K562 (cell line): ENCODE data around the gene ILF2. TPM values are rescaled to one million over a fixed set of nuclear protein-coding genes. Genes with fewer than 3 reads are reported as not detected.

Source experiments
- ATAC-seq: fragments of 200-7000 bp; cut with Tn5 transposase; 3 replicates; pipeline ENCODE4 v1.9.1; 2020; ENCODE audit warnings: moderate library complexity
- BruUV-seq: library from RNA; stranded (reverse); fragments of 400-500 nt; replicated peaks from 2 replicates; lab custom pipeline; 2021; lab: Mats Ljungman, UMichigan
- CTCF ChIA-PET: fragments of 300-600 bp; formaldehyde crosslinking; extraction: SDS; loops from one replicate; lab custom pipeline; 2021; ENCODE audit warnings: low intra/inter-chr PET ratio; lab: Yijun Ruan, JAX
- POLR2A ChIA-PET: fragments of 300-600, 350-650 bp; sonication (Branson Sonifier 250); formaldehyde crosslinking; extraction: SDS; loops from one replicate; lab custom pipeline; 2021; ENCODE audit warnings: antibody characterized with exemption, inconsistent platforms; lab: Yijun Ruan, JAX
- DNase-seq, 4 experiments: peaks; one replicate each; pipeline versions ENCODE4 v3.0.0 to v3.0.0-alpha.2; 2011 to 2018; ENCODE audit warnings: low spot score in 3 of 4, mixed read lengths in 3 of 4; ENCODE audit errors: extremely low read depth in 1 of 4
- FAIRE-seq: peaks from 2 replicates; lab custom pipeline; 2011; peaks lifted over from hg19 to GRCh38; lab: Jason Lieb, UNC
- H2AFZ ChIP-seq: 2 replicates; pipeline ENCODE4 v1.6.0; 2011; ENCODE audit warnings: low read depth, low read length, control low read depth, inconsistent platforms
- H3K27ac ChIP-seq: fragments of 200-600 bp; 3 replicates; pipeline ENCODE4 v1.8.0; 2011; ENCODE audit warnings: low read depth, mild to moderate bottlenecking, control low read depth, inconsistent platforms, low read length, moderate library complexity, mixed read lengths; ENCODE audit errors: extremely low read depth
- H3K27me3 ChIP-seq, 2 experiments: fragments of 300-600 bp in 1 of 2; 2 replicates in 1 of 2; 3 replicates in 1 of 2; pipeline versions ENCODE4 v1.6.0 to v1.8.0; 2011; ENCODE audit warnings: inconsistent platforms in 2 of 2, low read length in 2 of 2, mild to moderate bottlenecking in 1 of 2, mixed read lengths in 1 of 2, moderate library complexity in 1 of 2; ENCODE audit not compliant: control insufficient read depth in 2 of 2, insufficient read depth in 2 of 2
- H3K36me3 ChIP-seq: fragments of 300-600 bp; 3 replicates; pipeline ENCODE4 v1.8.0; 2011; ENCODE audit warnings: mild to moderate bottlenecking, low read length, inconsistent platforms; ENCODE audit not compliant: control insufficient read depth, insufficient read depth
- H3K4me1 ChIP-seq, 2 experiments: fragments of 200-600 bp in 1 of 2; replicated peaks in 1 of 2; 2 replicates in 1 of 2; 3 replicates in 1 of 2; pipeline versions ENCODE4 v1.5.1 to v1.8.0; 2011; ENCODE audit warnings: inconsistent platforms in 2 of 2, low read length in 2 of 2, mild to moderate bottlenecking in 1 of 2, mixed read lengths in 1 of 2, moderate library complexity in 1 of 2; ENCODE audit not compliant: control insufficient read depth in 2 of 2, insufficient read depth in 2 of 2
- H3K4me2 ChIP-seq: 2 replicates; pipeline ENCODE4 v1.6.1; 2011; ENCODE audit warnings: low read length, control low read depth, inconsistent platforms, mixed read lengths; ENCODE audit not compliant: insufficient read depth
- H3K4me3 ChIP-seq: fragments of 200-600 bp; sonication (generic), shearing (Covaris generic); 2 replicates; pipeline ENCODE4 v1.5.1; 2016; ENCODE audit warnings: control low read depth, inconsistent platforms
- H3K79me2 ChIP-seq: fragments of 200-600 bp; 3 replicates; pipeline ENCODE4 v1.8.0; 2011; ENCODE audit warnings: low read length, inconsistent platforms; ENCODE audit not compliant: control insufficient read depth, insufficient read depth
- H3K9ac ChIP-seq, 2 experiments: 2 replicates each; pipeline versions ENCODE4 v1.6.0 to v1.6.1; 2011; ENCODE audit warnings: low read depth in 2 of 2, low read length in 2 of 2, control low read depth in 1 of 2, inconsistent platforms in 1 of 2, mild to moderate bottlenecking in 1 of 2, mixed read lengths in 1 of 2; ENCODE audit not compliant: insufficient read depth in 1 of 2
- H3K9me1 ChIP-seq: one replicate; pipeline ENCODE4 v1.6.0; 2011; ENCODE audit warnings: inconsistent platforms, mild to moderate bottlenecking, low read length, moderate library complexity; ENCODE audit not compliant: control insufficient read depth, insufficient read depth
- H3K9me3 ChIP-seq: replicated peaks from 2 replicates; pipeline ENCODE4 v1.5.1; 2011; ENCODE audit warnings: low read depth, low read length, inconsistent platforms; ENCODE audit not compliant: control insufficient read depth, insufficient read depth
- H4K20me1 ChIP-seq: replicated peaks from 2 replicates; pipeline ENCODE4 v1.6.1; 2011; ENCODE audit warnings: low read length, inconsistent platforms, mixed read lengths; ENCODE audit not compliant: control insufficient read depth, insufficient read depth
- CC2D1A ChIP-seq: fragments of 450-650 bp; IDR thresholded peaks from 2 replicates; pipeline ENCODE4 v1.6.1; 2017; ENCODE audit warnings: mild to moderate bottlenecking
- ETS1 ChIP-seq: conservative IDR thresholded peaks from 2 replicates; pipeline ENCODE4 v1.6.1; 2011; ENCODE audit warnings: low read depth, mild to moderate bottlenecking, low read length; ENCODE audit not compliant: control insufficient read depth
- GABPB1 ChIP-seq: sonication (generic); formaldehyde crosslinking; IDR thresholded peaks from 2 replicates; pipeline ENCODE4 v1.8.0; 2022; ENCODE audit warnings: mild to moderate bottlenecking, missing genetic modification reagents
- HLTF ChIP-seq: fragments of 450-650 bp; IDR thresholded peaks from 2 replicates; pipeline ENCODE4 v1.6.1; 2016
- HNRNPLL ChIP-seq: fragments of 200-400 bp; formaldehyde crosslinking; IDR thresholded peaks from 2 replicates; pipeline ENCODE4 v1.6.1; 2017; ENCODE audit warnings: low read length, low read depth, mild to moderate bottlenecking; ENCODE audit not compliant: poor library complexity, severe bottlenecking
- MLX ChIP-seq, 2 experiments: fragments of 450-650 bp in 1 of 2; sonication (generic) in 1 of 2; formaldehyde crosslinking; conservative IDR thresholded peaks; 2 replicates each; pipeline versions ENCODE4 v1.4.0 to v1.8.1; 2020 to 2022; ENCODE audit warnings: mild to moderate bottlenecking in 1 of 2, missing genetic modification reagents in 1 of 2
- PHF8 ChIP-seq: fragments of 200-600 bp; sonication (generic); IDR thresholded peaks from 2 replicates; pipeline ENCODE4 v1.6.1; 2012; ENCODE audit warnings: mixed run types, mild to moderate bottlenecking, inconsistent platforms, low read length, moderate library complexity, borderline replicate concordance
- SREBF2 ChIP-seq: sonication (generic); formaldehyde crosslinking; IDR thresholded peaks from 2 replicates; pipeline ENCODE4 v1.4.0; 2020; ENCODE audit warnings: mild to moderate bottlenecking, missing genetic modification reagents
- ZC3H4 ChIP-seq: sonication (generic); formaldehyde crosslinking; IDR thresholded peaks from 2 replicates; pipeline ENCODE4 v1.9.0; 2021; ENCODE audit warnings: missing genetic modification reagents, borderline replicate concordance
- ZHX1 ChIP-seq: fragments of 150-350 bp; conservative IDR thresholded peaks from 2 replicates; pipeline ENCODE4 v1.6.1; 2014; ENCODE audit warnings: low read length
- ZNF584 ChIP-seq: fragments of 200-800 bp; sonication (Bioruptor generic); IDR thresholded peaks from 2 replicates; pipeline ENCODE4 v1.6.1; 2016; ENCODE audit warnings: low read depth, mild to moderate bottlenecking, missing genetic modification characterization, missing compliant biosample characterization
- WGBS: fragments of 100-300 bp; shearing (Covaris generic); methylation state at CpG from one replicate; pipeline ENCODE4 v1.1.6; 2016; ENCODE audit warnings: low coverage, mixed read lengths; ENCODE audit not compliant: insufficient coverage; ENCODE audit errors: missing lambda C conversion rate; 5-methylcytosine and 5-hydroxymethylcytosine counted together
- in situ Hi-C: fragments of 300-500 bp; cut with MboI; formaldehyde crosslinking; loops from 4 replicates; pipeline ENCODE4 v1.15.0; 2018; ENCODE audit warnings: inconsistent platforms, mixed read lengths
- intact Hi-C: fragments of 100-400 bp; cut with micrococcal nuclease; formaldehyde crosslinking; loops from 2 replicates; pipeline ENCODE4 v1.14.2; 2022
- polyA plus RNA-seq, 8 experiments: library from polyadenylated mRNA; depleted of rRNA in 4 of 8; stranded (reverse) in 5 of 8; unstranded in 3 of 8; fragments of >200 nt; fragmentation: Nextera tagmentation in 2 of 8; fragmentation: Illumina TruSeq in 1 of 8; extraction: Ambion mirVana in 2 of 8; extraction: Trizol in 1 of 8; gene quantifications; 2 replicates each; pipeline versions ENCODE4 v1.2.1 to v1.2.3, GENCODE V29; 2011 to 2014; ENCODE audit warnings: inconsistent platforms in 1 of 8, missing spikeins in 1 of 8
- total RNA-seq, 7 experiments: library from RNA; depleted of rRNA in 6 of 7; stranded (reverse); fragments of >200 nt in 6 of 7; fragmentation: Illumina TruSeq in 2 of 7; extraction: Trizol in 2 of 7; gene quantifications; 2 replicates each; pipeline versions ENCODE4 v1.2.1 to v1.2.3, GENCODE V29; 2011 to 2021; ENCODE audit warnings: low replicate concordance in 1 of 7
- TF ChIP-seq, protein P1 (sequence below): sonication (generic); formaldehyde crosslinking; IDR thresholded peaks from 2 replicates; pipeline ENCODE4 v1.5.0; 2020; ENCODE audit warnings: missing genetic modification reagents

ILF2 gene
- total and polyA plus RNA-seq, 9 of the 15 experiments (the other 6 are each of a cell fraction or from before 2014, with no cell fraction given), result 282 to 726 (median 474) TPM

- TF ChIP-seq, protein P1, sequence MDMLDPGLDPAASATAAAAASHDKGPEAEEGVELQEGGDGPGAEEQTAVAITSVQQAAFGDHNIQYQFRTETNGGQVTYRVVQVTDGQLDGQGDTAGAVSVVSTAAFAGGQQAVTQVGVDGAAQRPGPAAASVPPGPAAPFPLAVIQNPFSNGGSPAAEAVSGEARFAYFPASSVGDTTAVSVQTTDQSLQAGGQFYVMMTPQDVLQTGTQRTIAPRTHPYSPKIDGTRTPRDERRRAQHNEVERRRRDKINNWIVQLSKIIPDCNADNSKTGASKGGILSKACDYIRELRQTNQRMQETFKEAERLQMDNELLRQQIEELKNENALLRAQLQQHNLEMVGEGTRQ, result no peak
- TF ChIP-seq ZNF584 (CRISPR knock-in tag) (0 out of 2 replicates have a peak, but pooled peaks have one; percentile 24), ETS1 (0 out of 2 replicates have a peak, but pooled peaks have one; percentile 26), HNRNPLL (peak; percentile 19), CC2D1A (0 out of 2 replicates have a peak, but pooled peaks have one; percentile 8), HLTF (0 out of 2 replicates have a peak, but pooled peaks have one; percentile 21)
Observed at GRCh38 chr1:153626904-153627714, 43.7 kb downstream of the ILF2 start, which contains the start of gene S100A13 (continued).

GRCh38 chr1:153626477-153626903, 44.3 kb downstream of the ILF2 start:
- FAIRE-seq (no peak), DNase-seq (no peak), ATAC-seq (no peak)
- no peaks in the 10 kb centered on the region for H3K27me3 ChIP-seq
- no peaks in the 10 kb centered on the region for H3K9me1 ChIP-seq
- peaks cover 6% of the 10 kb centered on the region; the same call in 1 of the 3 replicates for H3K79me2 ChIP-seq
- peak overlapping the region; percentile 83 to 95 for H3K9ac ChIP-seq
- intact Hi-C loops (loop anchor here (2.0 kb wide), 1 partner anchor 58 kb away; no protein-coding TSS in a partner anchor), in situ Hi-C loops (no loop called here)
- peak overlapping the region; percentile 97 for H2AFZ ChIP-seq
- H3K4me2 ChIP-seq, result peak overlapping the region; percentile 86
- H3K9me3 ChIP-seq, result no peaks in the 10 kb centered on the region
- H4K20me1 ChIP-seq, result no peaks in the 10 kb centered on the region
- H3K4me1 ChIP-seq, result peaks cover 26 to 44% of the 10 kb centered on the region in 2 experiments
- H3K4me3 ChIP-seq, result peak overlapping the region; percentile 49
- no TSS peak for BruUV-seq
- H3K27ac ChIP-seq, result peak overlapping the region; percentile 82
- ChIA-PET CTCF (no interaction called here), POLR2A (interaction anchor here (0.6 to 4.3 kb wide), 20 partner anchors 10 to 142 kb away, joined by 3 to 70 read pairs (median 8); partner anchors contain the start of genes S100A14, S100A16, S100A5 and SNAPIN)
- WGBS, result 16% methylated on average over 3 of the region's 3 CpGs
- H3K36me3 ChIP-seq, result peaks cover 9% of the 10 kb centered on the region; the same call in 2 of the 3 replicates
- TF ChIP-seq ZC3H4 (CRISPR knock-in tag) (0 out of 2 replicates have a peak, but pooled peaks have one; percentile 23), PHF8 (no peak), MLX (CRISPR knock-in tag; conservative IDR thresholded peaks at IDR 0.05) (0 out of 4 replicates have a peak, but pooled peaks of 1 of the 2 experiments have one; percentile 34), SREBF2 (CRISPR knock-in tag) (no peak), ZHX1 (no peak), GABPB1 (CRISPR knock-in tag) (peak; percentile 10; the same call in 1 of the 2 replicates)
